Left cardiac atrium (tissue), 4 donors: ENCODE measurements around the gene MUCL3. TPM values are rescaled to one million over a fixed set of nuclear protein-coding genes. Genes with fewer than 3 reads are reported as not detected.
"Not testable (repeated sequence)": the region's sequence is repeated elsewhere in the genome, so short reads cannot be mapped to it uniquely, and the experiment has no call there.

Experiments
- ATAC-seq, 2 donors: fragments of 200-7000 bp; cut with Tn5 transposase; one replicate each; pipeline ENCODE4 v1.9.1; 2020; ENCODE audit warnings: mild to moderate bottlenecking in 2 of 2, moderate library complexity in 2 of 2
- DNase-seq: peaks from one replicate; pipeline ENCODE4 v3.0.0-alpha.2; 2020
- intact Hi-C, 2 donors: fragments of 100-400 bp; cut with DNase I; formaldehyde crosslinking; loops; one replicate each; pipeline versions ENCODE4 v1.14.1 to v1.15.1; 2022 to 2023
- total RNA-seq, 2 donors: library from RNA; stranded (reverse); fragmentation: NEBNext Ultra II Directional; extraction: Animal tissue kit (Norgen Biotek cat#: 25700); gene quantifications; one replicate each; pipeline ENCODE4 v1.2.1, GENCODE V29; 2021
- donor health status: DM: no; HTN: yes; CAD: no.
- donor health status: DM: no; HTN: yes; CAD: no; lungs with severe emphysema.
- donor health status: DM: yes; HTN: yes; CAD: no.
- donor health status: Dilated cardiomyopathy.

MUCL3 gene
- total RNA-seq, 2 donors from 2014 or later, result not detected

GRCh38 chr6:30969171-30969570 lies 28.4 kb downstream of the MUCL3 start:
- DNase-seq, intact Hi-C loops, ATAC-seq: not testable (repeated sequence)

DNA sequence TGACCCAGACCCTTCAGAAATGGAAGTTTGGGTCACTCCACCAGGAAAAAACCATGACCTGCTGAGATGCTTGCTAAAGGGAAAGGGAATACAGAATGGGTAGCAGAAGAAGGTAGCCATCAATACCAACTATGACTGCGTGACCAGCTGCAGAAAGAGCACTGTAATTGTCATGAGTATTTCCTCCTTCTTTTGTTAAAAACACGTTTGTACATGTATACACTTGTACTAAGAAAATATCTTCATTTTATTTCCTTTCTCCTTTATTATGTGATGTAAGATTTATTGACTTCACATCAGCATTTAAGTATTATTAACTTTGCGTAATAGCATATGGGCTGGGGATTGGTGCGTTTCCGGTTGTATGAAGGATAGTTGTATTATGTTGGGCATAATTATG lies 30.2 kb downstream of the MUCL3 start:
- DNase-seq (no peak), ATAC-seq (no peak)
- intact Hi-C loops, result no loop called here

GRCh38 chr6:30972816-30973215 lies 32.0 kb downstream of the MUCL3 start:
- DNase-seq (no peak), ATAC-seq (no peak)
- intact Hi-C loops, result no loop called here

DNA sequence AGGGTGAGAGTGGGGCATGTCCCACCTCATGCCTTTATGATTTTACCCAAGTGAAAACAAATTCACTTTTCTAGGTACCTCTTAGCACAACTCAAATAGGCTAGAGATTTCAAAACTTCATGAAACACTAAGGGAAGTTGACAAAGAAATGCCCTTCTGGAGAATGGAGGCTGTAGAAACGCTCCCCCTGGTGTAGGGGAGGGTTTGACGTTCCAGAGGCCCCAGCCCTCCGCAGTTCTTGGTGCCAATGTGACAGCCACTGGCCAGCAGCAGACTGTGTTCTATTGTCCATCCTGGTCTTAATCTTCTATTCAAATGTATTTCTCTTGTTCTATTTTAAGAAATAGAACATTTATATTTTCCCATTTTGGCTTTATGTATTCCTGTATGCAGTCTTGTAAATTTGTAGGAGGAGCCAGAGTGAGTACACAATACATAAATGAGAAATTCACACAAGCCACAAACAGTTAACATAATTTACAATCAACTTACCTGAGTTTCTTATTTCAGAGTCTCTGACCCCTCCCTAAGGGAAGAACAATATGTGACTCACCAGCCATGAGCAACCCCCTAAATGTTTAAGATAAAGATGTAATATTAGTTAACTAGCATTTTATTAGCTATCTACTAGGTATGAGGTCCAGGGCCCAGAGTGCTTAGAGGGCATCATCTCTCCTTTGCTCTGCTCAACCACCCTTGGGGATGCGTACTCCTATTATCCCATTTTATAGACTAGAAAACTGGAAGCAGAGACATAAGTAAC lies 33.9 kb downstream of the MUCL3 start:
- intact Hi-C loops, result no loop called here
- DNase-seq (no peak), ATAC-seq (no peak)

- no peak for ATAC-seq
- no peak for DNase-seq
These were observed 38.4 kb downstream of the MUCL3 start for GRCh38 chr6:30979141-30979540.

DNA sequence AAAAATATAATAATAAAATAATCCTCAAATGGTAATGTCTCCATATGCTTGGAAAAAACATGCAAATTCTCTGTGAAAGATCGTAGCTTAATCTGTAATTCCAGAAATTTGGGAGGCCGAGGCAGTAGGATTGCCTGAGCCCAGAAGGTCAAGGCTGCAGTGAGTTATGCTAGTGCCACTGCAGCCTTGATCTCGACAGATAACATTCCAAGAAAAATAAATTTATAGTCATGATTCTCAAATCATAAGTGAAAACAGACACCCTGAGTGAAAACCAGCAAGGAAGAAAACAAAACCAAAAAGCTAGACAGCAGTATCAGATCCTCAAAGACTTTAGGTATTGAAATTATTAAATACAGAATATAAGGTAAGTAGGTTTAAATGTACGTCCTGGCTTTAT lies 38.9 kb downstream of the MUCL3 start:
- intact Hi-C loops, result loop anchor here in 1 of 2 donors (10.0 kb wide), 1 partner anchor 75 kb away; no protein-coding TSS in a partner anchor
- DNase-seq, result no peak
- no peak for ATAC-seq

More at GRCh38 chr6:30979141-30979540, 38.4 kb downstream of the MUCL3 start:
- intact Hi-C loops, result no loop called here

DNA sequence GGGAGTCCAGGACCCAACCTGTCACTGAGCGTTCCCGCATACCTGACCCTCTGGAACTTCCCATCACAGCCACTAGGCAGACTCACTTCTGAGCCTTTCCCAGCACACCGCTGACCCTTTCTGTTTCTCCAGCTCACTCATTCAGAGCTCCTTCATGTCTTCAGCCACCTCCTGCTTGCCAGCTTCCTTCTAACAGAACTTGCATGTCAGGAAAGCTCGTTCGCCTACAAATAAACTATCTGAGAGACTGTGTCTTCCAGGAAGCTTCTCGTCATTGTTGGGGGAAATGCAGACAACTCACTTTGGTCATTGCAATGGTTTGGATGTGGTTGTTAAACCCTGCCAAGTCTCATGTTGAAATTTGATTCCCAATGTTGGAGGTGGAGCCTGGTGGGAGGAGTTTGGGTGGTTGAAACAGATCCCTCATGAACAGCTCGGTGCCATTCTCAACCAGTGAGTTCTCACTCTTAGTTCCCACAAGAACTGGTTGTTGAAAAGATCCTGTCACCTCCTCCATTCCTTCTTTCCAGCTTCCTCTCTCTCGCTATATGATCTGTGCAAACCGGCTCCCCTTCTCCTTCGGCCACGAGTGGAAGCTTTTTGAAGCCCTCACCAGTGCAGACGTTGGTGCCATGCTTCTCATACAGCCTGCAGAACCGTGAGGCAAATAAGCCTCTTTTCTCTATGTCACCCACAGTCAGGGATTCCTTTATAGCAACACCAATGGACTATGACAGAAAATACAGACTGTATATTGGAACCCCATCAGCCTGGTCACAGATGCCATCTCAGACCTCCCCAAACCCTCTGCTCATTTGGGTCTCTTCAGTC lies 41.4 kb downstream of the MUCL3 start:
- intact Hi-C loops, result loop anchor here in 1 of 2 donors (10.0 kb wide), 1 partner anchor 73 kb away; no protein-coding TSS in a partner anchor
- DNase-seq, result peak; percentile 48
- ATAC-seq, result peak; percentile 86 to 93

DNA sequence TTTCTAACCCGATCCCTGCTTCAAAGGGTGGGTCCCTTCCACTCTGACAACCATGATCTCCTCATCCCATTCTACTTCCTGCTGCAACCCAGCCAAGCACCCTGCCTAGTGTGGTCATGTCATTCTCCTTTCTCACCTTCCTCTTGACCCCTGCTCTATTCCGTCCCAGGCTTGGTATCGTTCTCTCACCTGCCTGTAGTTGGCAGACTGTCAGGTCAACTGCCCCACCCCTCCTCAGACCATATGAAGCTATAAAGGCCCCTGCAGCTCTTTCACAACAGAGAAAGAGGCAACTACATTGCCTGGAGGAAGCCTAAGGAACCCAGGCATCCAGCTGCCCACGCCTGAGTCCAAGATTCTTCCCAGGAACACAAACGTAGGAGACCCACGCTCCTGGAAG lies 42.7 kb downstream of the MUCL3 start, which contains the start of gene MUC21:
TSS of gene MUC21 (plus strand) at position 280 of the 400 bp plus-strand sequence. CDS start 241 bp downstream, outside the sequence.
- intact Hi-C loops, result loop anchor here in 1 of 2 donors (10.0 kb wide), 1 partner anchor 71 kb away; no protein-coding TSS in a partner anchor
- ATAC-seq, result no peak
- no peak for DNase-seq

- intact Hi-C loops, result loop anchor here in 1 of 2 donors (10.0 kb wide), 1 partner anchor 69 kb away; no protein-coding TSS in a partner anchor
- ATAC-seq (no peak), DNase-seq (no peak)
These were observed 44.7 kb downstream of the MUCL3 start for GRCh38 chr6:30985490-30985889.

GRCh38 chr6:30987304-30987703 lies 46.5 kb downstream of the MUCL3 start:
- DNase-seq, result no peak
- intact Hi-C loops, result loop anchor here in 1 of 2 donors (10.0 kb wide), 1 partner anchor 67 kb away; no protein-coding TSS in a partner anchor
- no peak for ATAC-seq

- no peak for DNase-seq
- ATAC-seq, result no peak
- intact Hi-C loops, result loop anchor here in 1 of 2 donors (10.0 kb wide), 1 partner anchor 66 kb away; no protein-coding TSS in a partner anchor
These were observed 47.5 kb downstream of the MUCL3 start for GRCh38 chr6:30988209-30988825.

- DNase-seq (no peak), ATAC-seq (no peak)
- intact Hi-C loops, result no loop called here
These were observed 49.8 kb downstream of the MUCL3 start for GRCh38 chr6:30990422-30991086.

DNA sequence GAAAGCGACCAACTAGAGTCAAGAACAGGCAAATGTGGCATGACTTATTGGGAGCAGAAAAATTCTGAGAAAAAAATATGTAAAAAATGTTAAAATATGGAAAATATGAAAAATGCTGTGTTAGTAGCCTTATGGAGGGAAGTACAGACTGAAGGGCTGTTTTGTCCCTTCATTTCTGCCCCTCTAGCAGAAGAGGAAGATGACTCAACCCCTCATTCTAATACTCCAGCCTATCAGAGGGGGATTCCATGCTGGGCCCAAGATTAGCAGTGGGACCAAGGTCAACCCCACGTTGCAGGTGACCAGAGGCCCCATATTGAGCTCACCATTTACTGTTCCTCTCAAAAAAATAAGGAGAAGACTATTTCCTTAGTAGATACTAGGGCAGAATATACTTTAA lies 51.1 kb downstream of the MUCL3 start:
- intact Hi-C loops, result no loop called here
- ATAC-seq (no peak), DNase-seq (no peak)

GRCh38 chr6:30997301-30997700 lies 56.5 kb downstream of the MUCL3 start:
- DNase-seq (no peak), ATAC-seq (no peak)
- intact Hi-C loops, result no loop called here

- intact Hi-C loops, result no loop called here
- no peak for ATAC-seq
- DNase-seq, result no peak
These were observed 58.0 kb downstream of the MUCL3 start for GRCh38 chr6:30998785-30999184.

DNA sequence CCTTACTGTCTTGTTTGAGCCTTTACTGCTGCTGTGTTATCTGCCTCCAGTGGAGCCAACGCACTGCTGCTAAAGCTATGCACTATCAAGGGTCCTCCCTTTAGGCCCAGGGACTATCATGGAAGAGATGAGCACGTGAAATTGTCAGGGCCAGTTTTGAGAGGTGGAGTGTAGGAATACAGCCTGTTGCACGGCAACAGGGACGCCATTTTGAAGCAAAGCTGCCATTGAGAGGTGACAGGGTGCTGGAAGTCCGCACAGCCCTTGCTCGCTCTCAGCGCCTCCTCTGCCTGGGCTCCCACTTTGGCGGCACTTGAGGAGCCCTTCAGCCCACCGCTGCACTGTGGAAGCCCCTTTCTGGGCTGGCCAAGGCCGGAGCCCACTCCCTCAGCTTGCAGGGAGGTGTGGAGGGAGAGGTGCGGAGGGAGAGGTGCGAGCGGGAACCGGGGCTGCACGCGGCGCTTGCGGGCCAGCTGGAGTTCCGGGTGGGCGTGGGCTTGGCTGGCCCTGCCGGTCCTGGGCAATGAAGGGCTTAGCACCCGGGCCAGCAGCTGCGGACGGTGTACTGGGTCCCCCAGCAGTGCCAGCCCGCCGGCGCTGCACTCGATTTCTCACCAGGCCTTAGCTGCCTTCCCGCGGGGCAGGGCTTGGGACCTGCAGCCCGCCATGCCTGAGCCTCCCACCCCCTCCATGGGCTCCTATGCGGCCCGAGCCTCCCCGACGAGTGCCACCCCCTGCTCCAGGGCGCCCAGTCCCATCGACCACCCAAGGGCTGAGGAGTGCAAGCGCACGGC lies 59.5 kb downstream of the MUCL3 start:
- DNase-seq, intact Hi-C loops, ATAC-seq: not testable (repeated sequence)

DNA sequence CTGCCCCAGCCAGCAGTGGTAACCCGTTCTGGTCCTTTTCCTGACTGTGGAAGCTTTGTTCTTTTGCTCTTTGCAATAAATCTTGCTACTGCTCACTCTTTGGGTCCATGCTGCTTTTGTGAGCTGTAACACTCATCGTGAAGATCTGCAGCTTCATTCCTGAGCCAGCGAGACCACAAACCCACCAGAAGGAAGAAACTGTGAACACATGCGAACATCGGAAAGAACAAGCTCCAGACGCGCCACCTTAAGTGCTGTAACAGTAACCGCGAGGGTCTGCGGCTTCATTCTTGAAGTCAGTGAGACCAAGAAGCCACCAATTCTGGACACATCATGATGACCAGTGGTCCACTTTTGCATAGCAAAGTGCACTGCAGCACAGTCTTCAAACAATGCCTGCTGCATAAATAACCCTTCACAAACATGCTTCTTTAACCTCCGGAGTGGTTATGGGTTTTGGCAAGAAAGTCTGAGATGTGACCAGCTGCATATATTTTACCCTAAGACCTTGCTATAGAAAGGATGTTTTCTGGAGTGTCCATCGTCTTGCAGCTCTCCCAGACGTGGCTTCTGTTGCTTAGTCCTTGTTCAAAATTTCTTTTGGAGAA lies 60.6 kb downstream of the MUCL3 start:
- intact Hi-C loops, result no loop called here
- ATAC-seq (no peak), DNase-seq (no peak)

DNA sequence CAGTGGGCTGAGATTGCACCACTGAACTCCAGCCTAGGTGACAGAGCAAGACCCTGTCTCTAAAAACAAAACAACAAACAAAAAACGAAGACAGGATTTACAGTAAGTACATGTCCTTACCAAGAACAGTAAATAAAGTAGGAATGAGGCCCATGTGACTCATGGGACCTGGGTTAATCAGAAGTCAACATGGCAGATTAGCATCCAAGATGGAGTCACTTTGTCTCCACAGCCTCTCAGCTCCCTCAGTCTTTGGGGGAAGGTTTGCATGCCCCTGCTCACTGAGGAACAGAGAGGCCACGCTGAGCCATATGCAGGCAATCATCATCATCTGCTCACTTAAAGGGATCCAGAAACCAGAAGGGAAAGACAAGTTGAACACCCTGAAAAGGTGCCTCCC lies 61.7 kb downstream of the MUCL3 start:
- DNase-seq, result no peak
- no peak for ATAC-seq
- intact Hi-C loops, result no loop called here
